GM19452 (cell line): Measurements from ENCODE around the gene ST6GAL1.

Experiments used
- ATAC-seq: cut with Tn5 transposase; IDR thresholded peaks from one replicate; pipeline ENCODE4 v1.9.1; 2021; ENCODE audit not compliant: unreplicated experiment

Gene ST6GAL1

DNA sequence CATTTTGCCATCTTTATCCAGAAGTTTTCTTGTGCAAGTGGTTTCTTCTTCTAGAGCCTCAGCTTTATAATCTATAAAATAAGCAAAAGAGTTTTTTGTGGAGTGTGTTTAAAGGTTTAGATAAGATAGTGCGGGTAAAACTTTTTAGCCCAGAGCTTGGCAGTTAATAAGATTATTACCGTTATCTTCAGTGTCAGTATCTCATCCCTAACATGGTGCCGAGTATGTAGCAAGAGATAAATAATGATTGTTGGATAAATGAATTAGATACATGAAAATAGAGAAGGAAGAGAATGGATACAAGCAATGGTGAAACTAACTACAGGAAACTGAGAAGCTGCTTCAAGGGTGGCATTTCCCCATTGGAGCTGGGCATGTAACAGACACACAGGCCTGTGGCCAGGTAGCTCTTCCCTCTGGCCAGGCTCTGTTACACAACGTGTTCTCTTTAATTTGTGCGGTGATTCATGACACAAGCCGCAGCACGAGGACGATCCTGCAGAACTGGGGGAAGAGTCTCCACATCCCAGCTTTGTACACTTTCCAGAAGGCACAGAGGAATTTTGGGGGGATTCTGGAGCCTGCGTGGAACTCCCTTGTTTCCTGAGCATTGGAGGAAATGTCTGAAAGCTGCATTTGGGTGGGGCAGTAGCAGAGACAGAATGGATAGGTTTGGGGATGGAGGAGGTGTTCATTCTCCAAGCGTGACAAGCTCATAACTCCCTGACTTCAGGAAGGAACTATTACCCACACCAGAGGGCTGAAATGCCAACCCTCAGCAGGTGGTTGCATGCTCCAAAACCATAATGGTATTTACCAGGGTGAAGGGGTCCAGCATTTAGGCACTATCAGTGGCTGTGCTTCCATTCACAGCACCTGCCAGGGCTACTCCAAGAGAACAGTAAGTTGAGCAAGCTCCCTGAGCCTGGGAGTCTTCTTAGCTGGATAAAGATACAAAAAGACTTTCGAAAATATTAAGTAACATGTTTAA lies 14.2 kb upstream of the ST6GAL1 start:
- ATAC-seq: no peak

- no peak for ATAC-seq
Measured at GRCh38 chr3:186917512-186918312, 12.6 kb upstream of the ST6GAL1 start.

DNA sequence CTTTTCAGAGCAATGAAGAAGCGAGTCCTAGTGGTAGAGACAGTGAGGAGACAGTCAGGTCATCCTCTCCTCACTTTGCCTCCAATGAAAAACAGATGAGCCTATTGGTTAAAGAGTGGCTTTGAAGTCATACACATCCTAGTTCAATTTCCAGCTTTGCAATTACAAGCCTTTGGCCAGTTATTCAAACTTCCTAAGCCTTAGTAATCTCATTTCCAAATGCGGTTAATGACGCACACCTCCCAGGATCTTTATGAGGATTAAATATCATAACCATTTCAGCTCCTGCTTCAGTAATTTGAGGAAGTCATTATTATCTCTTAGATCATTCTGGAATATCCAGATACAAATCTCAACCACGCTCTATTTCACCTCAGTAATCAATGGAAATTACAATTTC lies 10.0 kb upstream of the ST6GAL1 start:
- no peak for ATAC-seq

DNA sequence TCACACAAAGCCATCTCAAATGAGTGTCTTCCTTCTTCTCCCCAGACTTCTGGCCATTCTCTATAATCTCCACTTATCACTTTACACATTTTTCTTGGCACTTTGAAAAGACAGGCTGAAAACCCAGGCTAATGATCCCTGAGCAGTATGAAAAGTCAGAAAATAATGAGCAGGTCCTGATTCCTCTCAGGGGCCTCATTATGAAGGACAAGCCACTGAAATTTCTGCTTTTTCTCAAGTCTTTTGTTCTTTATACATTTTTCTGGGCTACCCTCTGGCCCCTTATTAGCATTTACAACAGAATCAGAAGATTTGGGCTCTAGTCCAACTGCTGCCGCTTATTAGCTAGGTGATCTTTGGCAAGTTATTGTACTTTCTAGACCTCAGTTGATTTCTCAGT lies 9.5 kb upstream of the ST6GAL1 start:
- ATAC-seq: no peak

DNA sequence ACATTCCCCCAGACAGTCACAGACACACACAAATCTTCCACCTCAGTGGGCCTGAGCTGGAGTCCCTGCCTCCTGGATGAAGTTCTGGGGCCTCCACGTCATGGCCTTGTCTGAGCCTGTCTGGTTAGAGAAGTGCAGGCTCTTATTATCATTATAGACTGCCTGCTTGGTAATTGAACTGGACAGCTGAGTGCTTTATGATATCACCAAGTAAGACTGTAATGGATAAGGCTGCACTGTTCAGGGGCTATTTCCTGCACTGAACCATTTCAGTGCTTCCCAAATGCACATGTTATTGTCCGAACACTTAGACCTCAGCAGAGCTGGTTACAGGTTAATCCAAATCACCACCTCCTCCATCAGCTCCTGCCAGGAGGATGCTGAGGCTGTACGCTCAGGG lies 8.7 kb upstream of the ST6GAL1 start:
- ATAC-seq: no peak

GRCh38 chr3:186922224-186922623 lies 8.1 kb upstream of the ST6GAL1 start:
- no peak for ATAC-seq

DNA sequence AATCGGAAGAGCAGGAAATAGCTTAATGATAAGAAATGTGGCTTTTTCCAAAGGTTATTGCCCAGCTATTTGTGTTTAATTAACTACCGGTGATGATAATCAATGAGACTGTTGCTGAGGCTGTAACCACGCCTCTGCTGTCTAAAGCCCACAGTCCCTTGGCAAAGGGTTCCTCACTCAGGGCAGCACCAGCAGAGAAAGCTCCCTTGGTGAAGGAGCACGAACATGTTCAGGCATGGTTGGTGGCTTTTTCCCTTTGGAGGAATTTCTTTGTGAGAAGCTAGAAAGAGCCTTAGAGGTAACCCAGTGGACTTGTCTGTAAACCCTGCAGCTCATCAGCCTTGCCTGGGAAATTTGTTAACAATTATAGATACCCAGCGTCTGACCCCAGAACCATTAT lies 7.5 kb upstream of the ST6GAL1 start:
- no peak for ATAC-seq

GRCh38 chr3:186923241-186923640 lies 7.1 kb upstream of the ST6GAL1 start:
- no peak for ATAC-seq

DNA sequence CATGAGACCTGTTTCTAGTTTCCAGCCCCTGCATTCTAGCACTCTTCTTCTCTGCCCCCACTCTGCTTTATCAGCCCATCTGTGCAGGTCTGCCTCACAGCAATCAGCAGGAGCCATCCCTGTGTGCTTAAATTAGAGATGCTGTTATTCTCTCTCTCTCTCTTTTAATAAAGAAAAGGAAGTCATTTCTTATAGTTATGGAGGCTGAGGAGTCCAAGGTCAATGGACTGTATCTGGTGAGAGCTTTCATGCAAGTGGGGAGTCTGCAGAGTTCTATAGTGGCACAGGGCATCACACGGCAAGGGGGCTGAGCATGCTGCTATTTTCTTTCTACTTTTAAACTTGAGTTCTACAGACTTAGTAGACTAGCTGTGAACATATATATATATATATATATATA lies 4.5 kb upstream of the ST6GAL1 start:
- ATAC-seq: no peak

DNA sequence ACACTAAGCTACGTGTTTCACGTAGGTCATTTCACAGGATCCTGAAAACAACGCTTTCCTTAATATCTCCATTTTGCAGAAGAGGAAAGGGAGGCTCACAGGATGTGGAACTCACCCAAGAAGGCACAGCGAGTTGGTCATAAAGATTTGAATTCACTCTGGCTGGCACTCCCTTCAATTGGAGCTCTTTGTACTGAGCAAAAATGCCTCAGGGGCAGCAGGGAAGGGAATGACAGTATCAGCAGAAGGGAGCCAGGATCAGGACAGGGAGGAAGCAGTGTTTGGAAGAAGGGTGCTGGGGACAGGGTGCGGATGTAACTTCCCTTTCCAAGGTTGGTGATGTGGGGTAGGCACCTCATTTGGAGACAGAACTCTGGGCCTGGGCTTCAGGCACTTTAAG lies 1.1 kb upstream of the ST6GAL1 start:
- no peak for ATAC-seq

DNA sequence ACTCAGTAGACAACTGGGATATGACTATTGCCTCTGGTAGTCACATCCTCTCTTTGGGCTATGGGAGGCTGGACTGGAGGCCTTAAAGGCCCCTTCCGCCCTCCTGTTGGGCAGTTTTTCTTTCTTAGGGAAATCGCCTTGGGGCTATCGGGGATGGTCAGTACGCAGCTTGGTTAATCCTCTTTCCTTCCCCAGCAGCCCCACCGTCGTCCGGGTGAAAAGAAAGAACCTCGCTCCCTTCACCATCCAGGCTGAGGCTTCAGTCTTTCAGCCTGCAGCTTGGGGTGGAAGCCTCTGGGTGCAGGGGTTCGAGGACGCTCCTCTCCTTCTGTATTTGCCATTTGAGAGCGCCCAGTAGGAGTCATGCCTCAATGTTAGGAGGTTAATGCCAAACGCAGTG lies 641 bp upstream of the ST6GAL1 start:
- ATAC-seq: no peak

DNA sequence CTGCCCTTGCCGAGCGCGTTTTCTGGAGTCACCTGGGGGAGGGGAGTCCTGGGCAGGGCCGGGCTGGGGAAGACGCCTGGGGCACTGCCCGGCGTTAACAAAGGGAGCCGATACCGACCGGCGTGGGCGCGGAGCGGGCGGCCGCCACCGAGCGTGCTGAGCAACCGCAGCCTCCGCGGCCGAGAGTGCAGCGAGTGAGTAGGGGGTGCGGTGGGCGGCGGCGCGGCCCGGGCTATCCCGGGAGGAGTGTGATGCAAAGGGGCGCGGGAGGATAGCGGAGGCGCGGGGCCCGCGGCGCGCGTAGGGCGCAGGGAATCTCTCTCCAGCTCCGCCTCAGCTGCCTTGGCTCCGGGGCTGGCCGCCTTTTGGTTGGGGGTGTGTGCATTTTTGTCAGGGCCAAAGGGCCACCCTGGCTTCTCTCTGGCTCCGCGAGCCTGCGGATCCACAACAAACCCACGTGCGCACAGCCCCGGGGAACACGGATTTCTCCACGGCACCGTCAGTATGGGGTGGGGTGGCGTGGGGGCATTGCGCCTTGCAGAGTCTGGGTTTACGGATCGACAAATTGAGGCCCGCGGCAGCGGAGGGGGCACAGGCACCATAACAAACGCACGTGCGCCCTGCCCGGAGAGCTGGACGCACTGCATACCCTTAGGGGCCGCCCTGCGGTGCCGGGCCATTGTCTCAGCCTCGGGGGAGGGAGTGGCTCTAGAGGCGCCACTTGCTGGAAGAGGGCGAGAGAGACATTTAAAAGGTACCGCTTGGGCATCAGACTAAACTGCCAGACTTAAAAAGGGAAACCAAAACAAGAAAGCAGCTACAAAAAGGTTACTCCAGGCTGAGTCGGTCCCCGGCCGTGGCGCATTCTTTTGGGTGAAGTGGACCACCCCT lies 560 bp downstream of the ST6GAL1 start:
- ATAC-seq: peak; percentile 78

DNA sequence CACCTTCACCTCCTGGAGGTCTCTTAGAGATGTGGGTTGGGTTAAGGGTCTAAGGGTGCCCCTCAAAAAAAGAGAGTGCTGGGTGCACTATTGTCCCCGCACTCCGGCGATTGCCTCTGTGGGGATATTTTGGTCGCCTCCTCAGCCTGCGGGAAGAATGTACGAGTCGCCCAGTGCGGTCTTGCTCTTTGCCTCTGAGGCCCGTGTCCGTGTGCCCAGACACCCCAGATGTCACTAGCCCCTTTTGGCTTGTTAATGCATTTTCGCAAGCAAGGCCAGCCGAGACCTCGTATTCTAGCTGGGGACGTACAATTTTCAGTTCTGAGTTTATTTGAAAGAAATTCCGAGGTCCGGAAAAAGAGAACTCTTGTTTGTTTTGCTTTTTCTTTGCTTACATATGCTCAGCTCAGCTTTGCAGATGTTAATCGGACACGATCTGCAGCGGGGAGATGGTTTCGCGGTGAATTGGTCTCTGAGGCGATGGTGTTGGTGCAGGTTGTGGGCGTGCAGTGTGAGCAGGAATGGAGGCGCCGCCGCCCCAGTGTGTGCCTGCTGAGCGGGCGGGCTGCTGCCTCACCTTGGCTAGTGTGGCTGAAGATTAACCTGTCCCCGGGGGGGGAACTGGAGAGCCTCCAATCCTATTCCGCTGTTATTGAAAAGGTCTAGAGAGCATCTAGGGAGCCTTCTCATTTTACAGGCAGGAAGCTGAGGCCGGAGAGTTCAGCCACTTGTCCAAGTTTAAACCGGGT lies 1.4 kb downstream of the ST6GAL1 start:
- peak; percentile 27 for ATAC-seq

- ATAC-seq: no peak
Measured at GRCh38 chr3:186932281-186933181, 2.2 kb downstream of the ST6GAL1 start.

DNA sequence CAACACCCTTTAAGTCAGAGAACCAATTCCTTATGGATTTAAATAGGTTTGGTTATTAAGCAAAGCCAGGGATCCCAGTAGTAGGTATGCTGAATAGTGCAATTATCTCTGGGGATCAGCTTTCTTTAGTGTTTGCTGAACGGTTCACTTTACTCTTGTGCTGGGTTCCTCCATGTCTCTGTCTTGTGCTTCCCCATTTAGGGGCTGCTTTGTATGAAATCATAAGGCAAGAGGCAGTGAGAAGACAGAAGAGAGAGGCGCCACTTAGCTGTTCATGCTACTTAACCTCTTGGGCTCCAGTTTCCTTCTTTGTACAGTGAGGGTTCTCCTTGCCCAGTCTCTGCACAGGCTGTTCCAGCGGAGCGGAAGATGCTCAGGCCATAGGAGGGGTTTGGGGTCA lies 3.5 kb downstream of the ST6GAL1 start:
- no peak for ATAC-seq

DNA sequence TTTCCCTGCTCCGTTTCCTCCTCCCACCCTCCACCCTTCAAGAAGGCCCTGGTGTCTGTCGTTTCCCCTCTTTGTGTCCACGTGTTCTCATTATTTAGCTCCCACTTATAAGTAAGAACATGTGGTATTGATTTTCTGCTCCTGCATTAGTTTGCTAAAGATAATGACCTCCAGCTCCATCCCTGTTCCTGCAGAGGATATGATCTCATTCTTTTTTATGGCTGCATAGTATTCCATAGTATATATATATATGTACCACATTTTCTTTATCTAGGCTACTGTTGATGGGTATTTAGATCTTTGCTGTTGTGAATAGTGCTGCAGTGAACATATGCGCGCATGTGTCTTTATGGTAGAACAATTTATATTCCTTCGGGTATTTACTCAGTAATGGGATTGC lies 4.8 kb downstream of the ST6GAL1 start:
- no peak for ATAC-seq

GRCh38 chr3:186937017-186937875 lies 6.9 kb downstream of the ST6GAL1 start:
- ATAC-seq: no peak

DNA sequence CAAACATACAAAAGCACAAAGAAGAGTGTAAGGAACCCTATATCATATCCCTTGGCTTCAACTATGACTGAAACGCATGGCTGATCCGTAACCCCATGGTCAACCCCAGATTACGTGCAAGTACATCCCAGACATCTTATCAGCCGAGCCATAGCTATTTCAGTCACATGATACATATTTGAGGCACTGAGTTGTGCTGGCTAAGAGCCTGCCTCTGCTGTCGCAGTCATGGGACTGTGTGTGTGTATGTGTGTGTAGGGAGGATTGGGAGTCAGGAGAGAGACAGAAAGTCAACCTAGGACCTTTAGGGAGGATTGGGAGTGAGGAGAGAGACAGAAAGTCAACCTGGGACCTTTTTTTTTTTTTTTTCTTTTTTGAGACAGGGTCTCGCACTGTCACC lies 8.4 kb downstream of the ST6GAL1 start:
- ATAC-seq: no peak
